K562 (cell line): Measurements from ENCODE around the gene GRHPR. TPM values are rescaled to one million over a fixed set of nuclear protein-coding genes. Genes with fewer than 3 reads are reported as not detected.
A peak's percentile ranks its signal among the peaks of the same experiment; 100 is the strongest.

Source experiments
- CAMTA2 ChIP-seq: fragments of 250-450 bp; sonication (Bioruptor Pico); conservative IDR thresholded peaks from 2 replicates; pipeline ENCODE4 v1.5.1; 2022
- CXXC5 ChIP-seq: fragments of 250-450 bp; sonication (Bioruptor Pico); IDR thresholded peaks from 2 replicates; pipeline ENCODE4 v1.8.0; 2022; ENCODE audit warnings: inconsistent platforms, mild to moderate bottlenecking, moderate library complexity
- E2F3 ChIP-seq: fragments of 250-450 bp; sonication (Bioruptor Pico); IDR thresholded peaks from 2 replicates; pipeline ENCODE4 v1.4.0; 2020; ENCODE audit warnings: mild to moderate bottlenecking
- HDAC8 ChIP-seq: fragments of 450-650 bp; IDR thresholded peaks from 2 replicates; pipeline ENCODE4 v1.6.1; 2016; ENCODE audit warnings: mild to moderate bottlenecking, missing genetic modification characterization, moderate library complexity, missing compliant biosample characterization
- HINFP ChIP-seq: fragments of 450-650 bp; conservative IDR thresholded peaks from 2 replicates; pipeline ENCODE4 v1.6.1; 2016; ENCODE audit warnings: missing genetic modification characterization, low read depth, mild to moderate bottlenecking, control low read depth, missing compliant biosample characterization
- HMGN3 ChIP-seq: IDR thresholded peaks from 2 replicates; pipeline ENCODE4 v1.6.1; 2011; ENCODE audit warnings: borderline replicate concordance, low read depth, mild to moderate bottlenecking, mixed read lengths, low read length; ENCODE audit not compliant: insufficient read length; ENCODE audit errors: extremely low read depth
- HNRNPK ChIP-seq: fragments of 200-400 bp; formaldehyde crosslinking; IDR thresholded peaks from one replicate; pipeline ENCODE4 v1.6.1; 2018; ENCODE audit warnings: mild to moderate bottlenecking, low read depth, low read length; ENCODE audit not compliant: poor library complexity, severe bottlenecking
- KLF10 ChIP-seq: fragments of 250-450 bp; sonication (Bioruptor Pico); IDR thresholded peaks from 2 replicates; pipeline ENCODE4 v1.6.1; 2021; ENCODE audit warnings: matching md5 sums
- MTA1 ChIP-seq: fragments of 450-650 bp; IDR thresholded peaks from 2 replicates; pipeline ENCODE4 v1.6.1; 2017; ENCODE audit warnings: borderline replicate concordance
- NCOA4 ChIP-seq: fragments of 450-650 bp; IDR thresholded peaks from 2 replicates; pipeline ENCODE4 v1.6.1; 2018; ENCODE audit warnings: mild to moderate bottlenecking; ENCODE audit not compliant: partially characterized antibody
- NFE2L1 ChIP-seq: fragments of 450-650 bp; IDR thresholded peaks from 2 replicates; pipeline ENCODE4 v1.6.1; 2016; ENCODE audit warnings: missing genetic modification characterization, low read depth, mild to moderate bottlenecking, missing compliant biosample characterization, moderate library complexity, borderline replicate concordance
- SNAPC5 ChIP-seq: fragments of 250-450 bp; sonication (Bioruptor Pico); IDR thresholded peaks from 2 replicates; pipeline ENCODE4 v1.8.0; 2021; ENCODE audit warnings: moderate library complexity, mild to moderate bottlenecking, inconsistent platforms
- SRSF7 ChIP-seq: fragments of 200-400 bp; formaldehyde crosslinking; optimal IDR thresholded peaks from 2 replicates; pipeline ENCODE3; 2017; ENCODE audit warnings: mild to moderate bottlenecking, low read depth, low read length
- TEAD4 ChIP-seq, 2 experiments: sonication (generic) in 1 of 2; formaldehyde crosslinking in 1 of 2; IDR thresholded peaks; 2 replicates each; pipeline versions ENCODE4 v1.6.1 to v1.8.0; 2012 to 2022; ENCODE audit warnings: borderline replicate concordance in 1 of 2, inconsistent platforms in 1 of 2, low read length in 1 of 2, mild to moderate bottlenecking in 1 of 2, missing genetic modification reagents in 1 of 2
- ZBTB2 ChIP-seq: fragments of 450-650 bp; IDR thresholded peaks from 2 replicates; pipeline ENCODE4 v1.6.1; 2016; ENCODE audit warnings: antibody characterized with exemption
- ZNF121 ChIP-seq: sonication (generic); formaldehyde crosslinking; conservative IDR thresholded peaks from 2 replicates; pipeline ENCODE4 v1.8.0; 2022; ENCODE audit warnings: missing genetic modification reagents
- ZNF140 ChIP-seq: fragments of 250-450 bp; sonication (Bioruptor Pico); IDR thresholded peaks from 2 replicates; pipeline ENCODE4 v1.8.0; 2021; ENCODE audit warnings: moderate library complexity, mild to moderate bottlenecking, inconsistent platforms
- ZNF655 ChIP-seq: fragments of 250-450 bp; sonication (Bioruptor Pico); IDR thresholded peaks from 2 replicates; pipeline ENCODE4 v1.5.0; 2021
- ZNF79 ChIP-seq: fragments of 250-450 bp; sonication (Bioruptor Pico); IDR thresholded peaks from 2 replicates; pipeline ENCODE4 v1.4.0; 2020; ENCODE audit warnings: low read depth, mild to moderate bottlenecking, moderate library complexity
- polyA plus RNA-seq, 8 experiments: library from polyadenylated mRNA; depleted of rRNA in 4 of 8; stranded (reverse) in 5 of 8; unstranded in 3 of 8; fragments of >200 nt; fragmentation: Nextera tagmentation in 2 of 8; fragmentation: Illumina TruSeq in 1 of 8; extraction: Ambion mirVana in 2 of 8; extraction: Trizol in 1 of 8; gene quantifications; 2 replicates each; pipeline versions ENCODE4 v1.2.1 to v1.2.3, GENCODE V29; 2011 to 2014; ENCODE audit warnings: inconsistent platforms in 1 of 8, missing spikeins in 1 of 8
- total RNA-seq, 7 experiments: library from RNA; depleted of rRNA in 6 of 7; stranded (reverse); fragments of >200 nt in 6 of 7; fragmentation: Illumina TruSeq in 2 of 7; extraction: Trizol in 2 of 7; gene quantifications; 2 replicates each; pipeline versions ENCODE4 v1.2.1 to v1.2.3, GENCODE V29; 2011 to 2021; ENCODE audit warnings: low replicate concordance in 1 of 7
- TF ChIP-seq, protein P1 (sequence below), 2 experiments: IDR thresholded peaks; 2 replicates each; pipeline ENCODE4 v1.6.1; 2012; ENCODE audit warnings: improper control_type of control experiment in 2 of 2, low read depth in 2 of 2, low read length in 2 of 2, borderline replicate concordance in 1 of 2

GRHPR gene
- total and polyA plus RNA-seq, 9 of the 15 experiments (the other 6 are each of a cell fraction or from before 2014, with no cell fraction given) = 38.9 to 144 (median 120) TPM

- TF ChIP-seq ZBTB2 (0 out of 2 replicates have a peak, but pooled peaks have one; percentile 19), ZNF79 (CRISPR knock-in tag) (no peak), SRSF7 (no peak), NFE2L1 (tag) (no peak), CXXC5 (0 out of 2 replicates have a peak, but pooled peaks have one; percentile 26), HNRNPK (no peak), HINFP (tag) (no peak), TEAD4 (IDR thresholded peaks at IDR 0.05; ENCODE audit: low read length) (no peak), TEAD4 (CRISPR knock-in tag; IDR thresholded peaks at IDR 0.05; ENCODE audit: borderline replicate concordance) (no peak), ZNF140 (CRISPR knock-in tag) (no peak), MTA1 (no peak), HDAC8 (no peak), NCOA4 (no peak), ZNF655 (CRISPR knock-in tag) (no peak), E2F3 (CRISPR knock-in tag) (no peak), CAMTA2 (CRISPR knock-in tag) (no peak), ZNF121 (no peak), KLF10 (CRISPR knock-in tag) (no peak), SNAPC5 (CRISPR knock-in tag) (no peak), HMGN3 (peak; percentile 19)
- TF ChIP-seq, protein P1, sequence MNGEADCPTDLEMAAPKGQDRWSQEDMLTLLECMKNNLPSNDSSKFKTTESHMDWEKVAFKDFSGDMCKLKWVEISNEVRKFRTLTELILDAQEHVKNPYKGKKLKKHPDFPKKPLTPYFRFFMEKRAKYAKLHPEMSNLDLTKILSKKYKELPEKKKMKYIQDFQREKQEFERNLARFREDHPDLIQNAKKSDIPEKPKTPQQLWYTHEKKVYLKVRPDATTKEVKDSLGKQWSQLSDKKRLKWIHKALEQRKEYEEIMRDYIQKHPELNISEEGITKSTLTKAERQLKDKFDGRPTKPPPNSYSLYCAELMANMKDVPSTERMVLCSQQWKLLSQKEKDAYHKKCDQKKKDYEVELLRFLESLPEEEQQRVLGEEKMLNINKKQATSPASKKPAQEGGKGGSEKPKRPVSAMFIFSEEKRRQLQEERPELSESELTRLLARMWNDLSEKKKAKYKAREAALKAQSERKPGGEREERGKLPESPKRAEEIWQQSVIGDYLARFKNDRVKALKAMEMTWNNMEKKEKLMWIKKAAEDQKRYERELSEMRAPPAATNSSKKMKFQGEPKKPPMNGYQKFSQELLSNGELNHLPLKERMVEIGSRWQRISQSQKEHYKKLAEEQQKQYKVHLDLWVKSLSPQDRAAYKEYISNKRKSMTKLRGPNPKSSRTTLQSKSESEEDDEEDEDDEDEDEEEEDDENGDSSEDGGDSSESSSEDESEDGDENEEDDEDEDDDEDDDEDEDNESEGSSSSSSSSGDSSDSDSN (IDR thresholded peaks at IDR 0.05; ENCODE audit: borderline replicate concordance in 1 of 2, low read depth in 2 of 2, low read length in 2 of 2) = peak; percentile 35 to 62; a peak in 1 of 4 replicates
Measured at GRCh38 chr9:37466037-37466709, 43.7 kb downstream of the GRHPR start (continued).
